Left renal pelvis (tissue), 4 donors: ENCODE data around the gene PHYH. TPM values are rescaled to one million over a fixed set of nuclear protein-coding genes. Genes with fewer than 3 reads are reported as not detected.
"Not testable (repeated sequence)": the region's sequence is repeated elsewhere in the genome, so short reads cannot be mapped to it uniquely, and the experiment has no call there.

Experiments
- DNase-seq, 4 donors: peaks; one replicate each; pipeline ENCODE4 v3.0.0-alpha.2; 2013; ENCODE audit warnings: low read depth in 4 of 4, low spot score in 3 of 4
- polyA plus RNA-seq, 4 donors: library from polyadenylated mRNA; unstranded; fragments of 120-200 nt; gene quantifications; one replicate each; pipeline ENCODE4 v1.2.1, GENCODE V29; 2013; ENCODE audit not compliant: insufficient read length in 4 of 4

The PHYH gene
- polyA plus RNA-seq, 4 donors = 24.4 to 48.6 (median 30.1) TPM

GRCh38 chr10:13276749-13277365 lies 23.0 kb downstream of the PHYH start:
- DNase-seq = no peak

- not testable (repeated sequence) for DNase-seq
These were observed 23.7 kb downstream of the PHYH start for GRCh38 chr10:13276146-13276545.

GRCh38 chr10:13272164-13272571 lies 27.7 kb downstream of the PHYH start:
- DNase-seq = peak; percentile 26 to 46 (median 40)

GRCh38 chr10:13271552-13272163 lies 28.2 kb downstream of the PHYH start:
- DNase-seq = no peak

- DNase-seq = no peak
These were observed 28.9 kb downstream of the PHYH start for GRCh38 chr10:13270877-13271551.

GRCh38 chr10:13268841-13269240 lies 31.0 kb downstream of the PHYH start:
- DNase-seq = peak in 2 of 4 donors; percentile 18 to 35

GRCh38 chr10:13268310-13268709 lies 31.6 kb downstream of the PHYH start:
- no peak for DNase-seq

- no peak for DNase-seq
These were observed 36.3 kb downstream of the PHYH start for GRCh38 chr10:13263591-13263990.

- DNase-seq = no peak
These were observed 37.4 kb downstream of the PHYH start for GRCh38 chr10:13262433-13262832.

GRCh38 chr10:13257621-13258140 lies 42.2 kb downstream of the PHYH start:
- no peak for DNase-seq

GRCh38 chr10:13256627-13257026 lies 43.2 kb downstream of the PHYH start:
- no peak for DNase-seq

- DNase-seq = no peak
These were observed 46.1 kb downstream of the PHYH start for GRCh38 chr10:13253726-13254125.

- DNase-seq = no peak
These were observed 52.1 kb downstream of the PHYH start for GRCh38 chr10:13247784-13248183.

GRCh38 chr10:13247246-13247645 lies 52.6 kb downstream of the PHYH start:
- no peak for DNase-seq

GRCh38 chr10:13242260-13242659 lies 57.6 kb downstream of the PHYH start:
- DNase-seq = not testable (repeated sequence)

GRCh38 chr10:13241613-13242012 lies 58.3 kb downstream of the PHYH start:
- DNase-seq = no peak

GRCh38 chr10:13239923-13240322 lies 59.9 kb downstream of the PHYH start:
- DNase-seq = no peak

- DNase-seq = no peak
These were observed 61.4 kb downstream of the PHYH start for GRCh38 chr10:13238271-13239077.

GRCh38 chr10:13236638-13237037 lies 63.2 kb downstream of the PHYH start:
- no peak for DNase-seq

GRCh38 chr10:13234736-13235135 lies 65.1 kb downstream of the PHYH start:
- DNase-seq = not testable (repeated sequence)

GRCh38 chr10:13234172-13234571 lies 65.7 kb downstream of the PHYH start, which contains the start of gene UCMA:
Gene UCMA (minus strand): TSS chr10:13234374. CDS start chr10:13234258, 116 bp downstream.
- no peak for DNase-seq
